NCI-H2029 (cell line): ENCODE results near the gene SETBP1.

Experiments used
- DNase-seq: peaks from one replicate; lab custom pipeline; 2025; lab: John Stamatoyannopoulos, UW

SETBP1 gene

DNA sequence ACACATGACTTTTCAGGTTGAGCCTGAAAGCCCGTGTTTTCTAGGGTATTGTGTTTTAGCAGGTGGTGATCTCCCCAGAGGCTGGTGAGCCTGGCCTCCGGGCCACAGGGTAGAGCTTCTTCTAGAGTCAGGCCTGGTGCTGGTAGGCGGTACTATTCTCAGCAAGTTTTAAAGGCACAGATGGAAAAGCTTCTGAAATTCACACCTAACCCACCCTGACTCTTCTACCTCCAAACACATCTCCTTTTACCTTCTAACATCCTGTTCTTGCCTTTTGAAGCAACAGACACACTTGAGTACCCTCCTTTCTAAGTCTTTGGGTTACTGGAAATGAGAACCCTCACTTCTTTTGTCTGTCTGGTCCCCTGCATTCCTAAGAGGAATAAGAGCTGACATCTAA lies 191.1 kb downstream of the SETBP1 start:
- no peak for DNase-seq

DNA sequence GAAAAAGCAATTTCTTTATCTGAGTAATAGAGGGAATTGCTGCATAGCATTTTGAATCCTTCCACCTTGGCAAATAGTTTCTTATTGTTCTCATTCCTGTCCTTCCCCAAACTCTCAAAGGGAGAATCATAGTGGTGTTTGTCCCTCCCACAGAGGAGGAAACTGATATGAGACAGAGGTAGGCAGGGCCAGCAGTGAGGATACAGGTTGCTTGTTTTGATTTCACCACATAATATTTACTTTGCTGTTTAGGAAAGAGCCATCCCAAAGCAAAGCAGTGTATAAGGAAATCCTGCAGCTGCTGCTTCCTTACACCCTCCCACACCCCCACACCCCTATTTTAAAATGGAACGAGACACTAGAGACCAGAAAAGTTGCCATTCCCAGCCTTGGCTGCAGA lies 195.3 kb downstream of the SETBP1 start:
- peak; percentile 19 for DNase-seq

DNA sequence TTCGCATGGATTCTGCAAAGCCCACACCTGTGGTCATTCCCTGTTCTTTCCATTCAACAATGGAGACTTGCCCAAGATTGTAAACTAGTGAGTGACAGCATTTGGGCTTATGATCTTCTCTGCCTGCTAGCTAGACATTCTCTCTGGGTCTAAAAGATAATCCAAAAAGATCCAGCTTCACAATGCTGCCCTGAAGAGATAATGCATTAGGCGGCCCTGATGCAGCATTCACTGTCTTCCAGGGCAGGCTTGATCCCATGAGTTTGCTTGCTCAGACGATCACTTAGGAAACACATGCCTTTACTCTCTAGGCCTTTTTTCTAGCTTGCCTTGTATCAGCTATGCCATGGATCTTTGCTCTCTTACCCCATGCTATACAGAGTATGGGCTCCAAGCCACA lies 196.1 kb downstream of the SETBP1 start:
- no peak for DNase-seq

DNA sequence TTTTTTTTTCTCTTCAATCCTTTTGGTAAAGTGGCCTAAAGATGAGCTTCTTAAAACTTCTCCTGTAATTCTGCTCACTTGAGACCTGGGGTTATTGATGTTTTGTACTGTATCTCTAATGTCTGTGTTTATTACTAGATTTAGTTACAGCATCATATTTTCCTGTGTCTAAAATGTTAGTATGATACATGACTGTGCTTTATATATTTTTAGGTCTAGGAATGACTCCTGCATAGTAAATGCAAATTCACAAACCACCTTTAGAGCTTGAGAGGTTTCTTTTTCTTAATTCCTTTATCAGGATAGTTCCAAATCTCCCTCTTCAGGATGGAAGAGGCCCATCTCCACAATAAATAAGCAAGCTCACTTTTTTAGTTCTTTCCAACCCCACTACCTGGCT lies 197.6 kb downstream of the SETBP1 start:
- DNase-seq: no peak

DNA sequence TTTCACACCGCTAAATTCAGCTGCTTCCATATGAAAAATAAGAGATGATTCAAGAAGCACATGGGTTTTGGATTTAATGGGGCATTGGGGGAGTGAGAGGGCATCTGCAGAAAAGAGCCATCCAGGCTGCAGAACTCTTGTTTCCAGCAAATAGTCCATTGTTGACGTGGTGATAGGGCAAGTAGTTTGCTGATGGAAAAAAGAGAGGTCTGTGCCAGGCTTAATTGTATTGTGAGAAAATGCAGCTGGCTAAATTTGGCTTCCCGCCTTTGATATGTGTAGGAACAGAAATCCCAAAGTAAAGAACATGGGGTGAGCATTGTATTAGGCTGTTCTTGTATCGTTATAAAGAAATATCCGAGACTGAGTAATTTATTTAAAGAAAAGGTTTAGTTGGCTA lies 199.5 kb downstream of the SETBP1 start:
- DNase-seq: no peak

DNA sequence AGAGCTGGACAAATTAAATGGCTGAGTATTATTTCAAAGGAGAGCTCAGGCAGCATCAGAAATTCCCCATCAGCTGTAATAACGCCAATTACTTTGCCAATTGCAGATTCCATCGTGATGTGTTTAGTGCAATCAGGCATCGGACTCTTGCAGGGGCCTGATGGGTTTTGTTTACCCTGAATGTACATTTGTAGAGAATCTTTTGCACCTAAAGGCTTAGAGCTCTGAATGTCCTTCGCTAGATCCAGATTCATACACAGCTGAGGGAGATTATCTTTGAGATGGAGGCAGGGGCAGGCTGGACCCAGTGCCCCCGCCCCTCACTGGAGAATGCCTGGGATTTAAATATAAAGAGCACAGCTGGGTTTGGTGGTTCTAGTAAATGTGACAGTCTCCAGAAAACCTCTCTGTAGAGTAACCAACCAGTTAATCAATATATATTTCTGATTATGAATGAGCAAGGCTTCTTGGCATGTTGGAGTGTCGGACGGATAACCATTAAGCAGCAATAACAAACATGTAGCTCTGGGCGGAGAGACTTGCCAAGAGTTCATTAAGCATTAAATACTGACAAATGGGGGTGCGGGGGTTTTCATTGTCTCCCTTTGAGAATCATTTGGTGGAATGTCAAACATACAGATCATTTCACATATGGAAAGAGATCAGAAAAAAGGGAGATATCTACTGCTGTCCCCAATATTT lies 200.9 kb downstream of the SETBP1 start:
- DNase-seq: no peak

GRCh38 chr18:44882163-44882868 lies 201.6 kb downstream of the SETBP1 start:
- no peak for DNase-seq

GRCh38 chr18:44883671-44884070 lies 203.0 kb downstream of the SETBP1 start:
- no peak for DNase-seq

GRCh38 chr18:44884431-44884830 lies 203.7 kb downstream of the SETBP1 start:
- DNase-seq: no peak

GRCh38 chr18:44885507-44885906 lies 204.8 kb downstream of the SETBP1 start:
- DNase-seq: no peak

GRCh38 chr18:44887227-44887631 lies 206.5 kb downstream of the SETBP1 start:
- no peak for DNase-seq

DNA sequence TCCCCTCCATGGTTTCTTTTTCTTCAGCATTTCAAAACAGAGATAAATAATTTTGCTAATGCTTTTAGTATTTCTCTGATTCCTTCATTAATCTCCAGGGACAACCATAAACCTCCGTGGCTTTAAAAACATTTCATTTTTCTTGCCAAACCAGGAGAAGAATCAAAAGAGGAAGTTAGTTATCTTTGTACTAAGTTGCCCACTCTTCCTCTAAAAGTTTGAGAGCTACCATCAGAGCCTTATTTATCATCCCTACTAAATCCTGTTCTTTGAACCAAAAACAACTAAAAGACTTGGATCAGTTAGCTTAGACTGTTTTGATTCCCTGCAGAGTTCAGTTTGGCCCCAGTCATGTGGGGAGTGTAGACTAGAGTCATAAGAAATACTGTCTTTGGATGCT lies 208.4 kb downstream of the SETBP1 start:
- no peak for DNase-seq

- DNase-seq: no peak
These were observed 212.5 kb downstream of the SETBP1 start for GRCh38 chr18:44893045-44893706.

- DNase-seq: no peak
These were observed 213.3 kb downstream of the SETBP1 start for GRCh38 chr18:44893966-44894365.

DNA sequence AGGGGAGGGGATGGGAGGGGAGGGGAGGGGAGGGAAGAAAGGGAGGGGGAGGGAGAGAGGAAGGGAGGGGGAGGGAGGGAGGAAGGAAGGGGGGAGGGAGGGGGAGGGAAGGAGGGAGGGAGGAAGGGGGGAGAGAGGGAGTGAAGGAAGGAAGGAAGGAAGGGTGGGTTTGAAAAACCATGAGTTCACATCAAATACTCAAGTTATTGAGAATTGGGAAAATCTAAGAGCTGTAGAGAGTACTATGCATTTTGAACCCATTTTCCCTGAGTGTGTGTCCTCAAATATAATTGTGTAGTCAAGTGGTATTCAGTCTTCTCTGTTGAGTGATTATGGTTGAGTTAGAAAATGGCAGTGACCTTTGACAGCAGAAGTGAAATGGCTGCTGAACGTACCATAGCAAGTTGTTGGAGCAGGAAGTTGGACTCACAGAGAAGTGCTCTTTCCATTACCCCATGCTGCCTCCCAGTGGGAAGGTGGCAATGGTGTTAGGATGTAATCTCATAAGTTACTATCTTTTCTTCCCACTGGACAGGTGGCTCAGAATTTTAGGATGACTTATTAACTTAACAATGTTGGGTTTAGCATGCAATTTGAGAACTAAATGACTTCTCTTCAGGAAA lies 214.6 kb downstream of the SETBP1 start:
- peak; percentile 46 for DNase-seq

GRCh38 chr18:44896846-44897245 lies 216.2 kb downstream of the SETBP1 start:
- DNase-seq: peak; percentile 76

GRCh38 chr18:44897411-44897810 lies 216.7 kb downstream of the SETBP1 start:
- no peak for DNase-seq

- no peak for DNase-seq
These were observed 217.1 kb downstream of the SETBP1 start for GRCh38 chr18:44897816-44898215.

DNA sequence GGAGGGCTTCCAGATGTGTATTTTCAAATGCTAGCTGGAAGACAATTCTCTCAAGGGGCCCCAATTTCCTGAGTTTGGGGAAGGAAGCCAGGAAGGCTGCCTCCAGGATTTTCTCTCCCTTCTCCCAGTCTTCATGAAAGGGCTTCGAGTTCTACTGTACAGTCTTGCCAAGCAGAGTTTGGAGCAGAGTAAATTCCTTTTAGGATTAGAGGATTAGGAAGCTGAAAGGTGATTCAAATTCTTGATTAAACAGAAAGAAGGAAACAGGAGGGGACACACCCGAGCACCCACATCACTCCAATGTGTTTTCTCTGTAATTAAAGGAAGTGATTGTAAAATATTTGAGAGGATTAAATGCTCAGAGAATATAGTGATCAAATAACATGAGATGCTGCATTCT lies 217.8 kb downstream of the SETBP1 start:
- DNase-seq: no peak

GRCh38 chr18:44899832-44900231 lies 219.1 kb downstream of the SETBP1 start:
- no peak for DNase-seq

DNA sequence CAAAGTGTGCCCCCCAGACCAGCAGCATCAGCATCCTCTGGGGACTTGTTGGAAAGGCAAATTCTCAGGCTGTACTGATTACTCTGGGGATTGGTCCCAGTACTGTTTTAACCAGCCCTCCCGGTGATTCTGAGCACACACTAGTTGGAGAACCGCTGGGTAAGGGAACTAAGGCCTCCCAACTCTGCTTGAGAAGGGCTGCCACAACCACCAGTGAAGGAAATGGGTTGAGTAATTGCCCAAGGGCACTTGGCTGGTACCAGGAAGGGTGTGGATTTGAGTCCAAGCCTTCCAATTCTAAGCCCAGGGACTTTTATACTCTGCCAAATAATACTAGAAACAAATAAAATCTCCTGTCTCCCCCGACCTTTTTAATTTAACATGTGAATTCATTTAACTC lies 219.9 kb downstream of the SETBP1 start:
- DNase-seq: no peak

- DNase-seq: no peak
These were observed 220.6 kb downstream of the SETBP1 start for GRCh38 chr18:44901283-44901682.

DNA sequence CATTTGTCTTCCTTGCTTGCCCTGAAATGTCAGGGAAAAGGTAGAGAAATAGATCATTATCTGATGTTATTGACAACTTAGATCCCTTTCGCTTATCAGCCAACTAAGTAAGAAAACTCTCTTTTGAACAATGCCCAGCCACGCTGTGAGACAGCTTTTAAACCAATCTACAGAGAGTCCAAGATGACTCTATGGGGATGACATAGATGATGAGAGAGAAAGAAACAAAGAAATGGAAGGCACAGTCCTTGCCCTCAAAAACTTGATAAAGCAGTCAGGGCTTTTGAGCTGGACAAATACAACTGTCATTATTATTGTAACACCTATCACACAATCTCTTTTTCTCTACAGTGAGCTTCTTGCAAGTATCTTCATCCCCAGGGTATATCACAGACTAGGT lies 222.6 kb downstream of the SETBP1 start:
- DNase-seq: no peak
